Measurements from ENCODE around the gene EEIG1.

The EEIG1 gene

GRCh38 chr9:127941961-127942215 is 38.9 kb downstream of the EEIG1 start:
- no peak for DNase-seq (ENCODE audit: low spot score)

- no peak for DNase-seq (ENCODE audit: low spot score)
These were observed 39.5 kb downstream of the EEIG1 start for GRCh38 chr9:127941062-127941960.

- DNase-seq (ENCODE audit: low spot score), result no peak
These were observed 40.2 kb downstream of the EEIG1 start for GRCh38 chr9:127940593-127940992.

GRCh38 chr9:127938298-127938690 is 42.5 kb downstream of the EEIG1 start:
- no peak for DNase-seq (ENCODE audit: low spot score)

GRCh38 chr9:127937388-127938297 is 43.1 kb downstream of the EEIG1 start, which contains the start of gene DPM2:
Gene DPM2, minus strand, starts transcription at chr9:127937854. Its CDS starts 34 bp downstream, at chr9:127937820.
- DNase-seq (ENCODE audit: low spot score), result peak; percentile 84

- DNase-seq (ENCODE audit: low spot score), result no peak
These were observed 43.8 kb downstream of the EEIG1 start for GRCh38 chr9:127937056-127937387.

GRCh38 chr9:127936347-127936852 is 44.4 kb downstream of the EEIG1 start:
- DNase-seq (ENCODE audit: low spot score), result no peak

GRCh38 chr9:127935765-127936221 is 45.0 kb downstream of the EEIG1 start:
- no peak for DNase-seq (ENCODE audit: low spot score)

GRCh38 chr9:127934986-127935385 is 45.8 kb downstream of the EEIG1 start:
- no peak for DNase-seq (ENCODE audit: low spot score)

- DNase-seq (ENCODE audit: low spot score), result no peak
These were observed 46.5 kb downstream of the EEIG1 start for GRCh38 chr9:127934248-127934647.

GRCh38 chr9:127931092-127931881 is 49.5 kb downstream of the EEIG1 start:
- no peak for DNase-seq (ENCODE audit: low spot score)
